MM.1S (cell line): ENCODE data around the gene RFTN1.

Experiments used
- EZH2 ChIP-seq: fragments of 300-600 bp; sonication (generic); optimal IDR thresholded peaks from 2 replicates; pipeline ENCODE3; 2017; ENCODE audit warnings: low read depth, mild to moderate bottlenecking, antibody characterized with exemption, low read length, mixed read lengths
- EZH2phosphoT487 ChIP-seq: fragments of 300-600 bp; sonication (generic); IDR thresholded peaks from 2 replicates; pipeline ENCODE4 v1.6.1; 2018; ENCODE audit warnings: antibody characterized with exemption, low read length
- TF ChIP-seq, protein P1 (sequence below): fragments of 300-600 bp; sonication (generic); IDR thresholded peaks from 2 replicates; pipeline ENCODE4 v1.5.1; 2016; ENCODE audit warnings: antibody characterized with exemption, low read length, mixed read lengths

DNA sequence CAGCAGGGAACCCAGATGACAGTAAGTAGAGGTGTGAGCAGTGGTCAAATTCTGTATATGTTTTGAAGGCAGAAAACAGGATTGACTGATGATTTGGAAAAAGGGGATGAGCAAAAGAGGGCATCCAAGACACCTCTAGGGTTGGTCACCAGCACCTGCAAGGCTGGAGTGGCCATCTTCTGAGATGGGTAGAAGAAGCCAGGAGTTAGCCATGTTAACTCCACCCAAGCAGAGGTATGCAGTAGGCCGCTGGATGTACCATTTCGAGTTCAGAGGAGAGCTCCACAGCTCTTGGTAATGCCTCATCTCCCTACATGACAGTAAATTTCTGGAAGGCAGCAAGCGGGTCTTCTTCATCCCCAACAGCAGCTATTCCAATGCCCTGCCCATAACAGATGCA, 7.0 kb downstream of the RFTN1 start:
- TF ChIP-seq, protein P1, sequence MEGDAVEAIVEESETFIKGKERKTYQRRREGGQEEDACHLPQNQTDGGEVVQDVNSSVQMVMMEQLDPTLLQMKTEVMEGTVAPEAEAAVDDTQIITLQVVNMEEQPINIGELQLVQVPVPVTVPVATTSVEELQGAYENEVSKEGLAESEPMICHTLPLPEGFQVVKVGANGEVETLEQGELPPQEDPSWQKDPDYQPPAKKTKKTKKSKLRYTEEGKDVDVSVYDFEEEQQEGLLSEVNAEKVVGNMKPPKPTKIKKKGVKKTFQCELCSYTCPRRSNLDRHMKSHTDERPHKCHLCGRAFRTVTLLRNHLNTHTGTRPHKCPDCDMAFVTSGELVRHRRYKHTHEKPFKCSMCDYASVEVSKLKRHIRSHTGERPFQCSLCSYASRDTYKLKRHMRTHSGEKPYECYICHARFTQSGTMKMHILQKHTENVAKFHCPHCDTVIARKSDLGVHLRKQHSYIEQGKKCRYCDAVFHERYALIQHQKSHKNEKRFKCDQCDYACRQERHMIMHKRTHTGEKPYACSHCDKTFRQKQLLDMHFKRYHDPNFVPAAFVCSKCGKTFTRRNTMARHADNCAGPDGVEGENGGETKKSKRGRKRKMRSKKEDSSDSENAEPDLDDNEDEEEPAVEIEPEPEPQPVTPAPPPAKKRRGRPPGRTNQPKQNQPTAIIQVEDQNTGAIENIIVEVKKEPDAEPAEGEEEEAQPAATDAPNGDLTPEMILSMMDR: no peak
- TF ChIP-seq EZH2 (no peak), EZH2phosphoT487 (no peak)
